Adrenal gland (tissue), 5 donors: Measurements from ENCODE around the gene CALML5.

Source experiments
- POLR2A ChIP-seq, 2 donors: fragments of 450-650 bp; IDR thresholded peaks; one replicate each; pipeline ENCODE4 v1.6.1; 2017; ENCODE audit warnings: antibody characterized with exemption in 2 of 2, mild to moderate bottlenecking in 2 of 2, moderate library complexity in 1 of 2
- TF ChIP-seq, protein P1 (sequence below), 6 experiments: fragments of 450-650 bp in 4 of 6; fragments of 200-600 bp in 2 of 6; sonication (generic) in 1 of 6; IDR thresholded peaks; 1 replicate in 5 of 6; 2 replicates in 1 of 6; pipeline versions ENCODE4 v1.5.1 to v1.8.0; 2016 to 2021; ENCODE audit warnings: antibody characterized with exemption in 6 of 6, mild to moderate bottlenecking in 2 of 6, moderate library complexity in 1 of 6
- donor health status: DM: no; HTN: no; CAD: no.

DNA sequence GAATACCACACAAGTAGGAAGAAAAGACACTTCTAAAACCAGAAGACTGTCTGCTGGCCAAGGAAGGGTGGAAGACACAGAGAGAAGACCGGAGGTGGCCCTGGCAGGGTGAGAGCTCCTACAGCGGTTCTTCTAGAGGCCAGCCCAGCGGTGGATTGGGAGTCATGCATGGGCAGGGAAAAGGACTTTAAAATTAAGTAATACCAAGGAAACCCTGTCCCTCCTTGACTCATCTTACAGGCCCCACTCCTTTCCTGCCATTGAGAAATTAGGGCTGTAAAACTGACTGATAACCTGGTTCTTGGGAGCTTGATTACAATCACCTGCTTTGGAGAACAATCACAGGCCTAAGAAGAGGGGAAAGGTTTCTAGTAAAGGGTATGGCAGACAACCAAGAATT lies 41.5 kb upstream of the CALML5 start:
- TF ChIP-seq, protein P1, sequence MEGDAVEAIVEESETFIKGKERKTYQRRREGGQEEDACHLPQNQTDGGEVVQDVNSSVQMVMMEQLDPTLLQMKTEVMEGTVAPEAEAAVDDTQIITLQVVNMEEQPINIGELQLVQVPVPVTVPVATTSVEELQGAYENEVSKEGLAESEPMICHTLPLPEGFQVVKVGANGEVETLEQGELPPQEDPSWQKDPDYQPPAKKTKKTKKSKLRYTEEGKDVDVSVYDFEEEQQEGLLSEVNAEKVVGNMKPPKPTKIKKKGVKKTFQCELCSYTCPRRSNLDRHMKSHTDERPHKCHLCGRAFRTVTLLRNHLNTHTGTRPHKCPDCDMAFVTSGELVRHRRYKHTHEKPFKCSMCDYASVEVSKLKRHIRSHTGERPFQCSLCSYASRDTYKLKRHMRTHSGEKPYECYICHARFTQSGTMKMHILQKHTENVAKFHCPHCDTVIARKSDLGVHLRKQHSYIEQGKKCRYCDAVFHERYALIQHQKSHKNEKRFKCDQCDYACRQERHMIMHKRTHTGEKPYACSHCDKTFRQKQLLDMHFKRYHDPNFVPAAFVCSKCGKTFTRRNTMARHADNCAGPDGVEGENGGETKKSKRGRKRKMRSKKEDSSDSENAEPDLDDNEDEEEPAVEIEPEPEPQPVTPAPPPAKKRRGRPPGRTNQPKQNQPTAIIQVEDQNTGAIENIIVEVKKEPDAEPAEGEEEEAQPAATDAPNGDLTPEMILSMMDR (IDR thresholded peaks at IDR 0.05), result no peak
- no peak for TF ChIP-seq POLR2A (IDR thresholded peaks at IDR 0.05)
